Mesothelial cell of epicardium (in vitro differentiated cells): Measurements from ENCODE around the gene LRRC40. TPM values are rescaled to one million over a fixed set of nuclear protein-coding genes. Genes with fewer than 3 reads are reported as not detected.
A peak's percentile ranks its signal among the peaks of the same experiment; 100 is the strongest.

Experiments
- DNase-seq, 2 experiments: peaks; one replicate each; pipeline ENCODE4 v3.0.0; 2021; ENCODE audit warnings: low spot score in 2 of 2; ENCODE audit not compliant: unreplicated experiment in 2 of 2
- H3K27ac Mint-ChIP-seq: 2 replicates; pipeline ENCODE4 v1.8.0; 2021; ENCODE audit warnings: mixed read lengths
- H3K27me3 Mint-ChIP-seq: 2 replicates; pipeline ENCODE4 v1.8.0; 2021; ENCODE audit warnings: low read depth, mixed read lengths
- H3K36me3 Mint-ChIP-seq: 2 replicates; pipeline ENCODE4 v1.8.0; 2021; ENCODE audit warnings: mixed read lengths
- H3K4me1 Mint-ChIP-seq: 2 replicates; pipeline ENCODE4 v1.8.0; 2021; ENCODE audit warnings: mixed read lengths
- H3K4me3 Mint-ChIP-seq: 2 replicates; pipeline ENCODE4 v1.8.0; 2021; ENCODE audit warnings: mild to moderate bottlenecking, moderate library complexity, mixed read lengths
- H3K9me3 Mint-ChIP-seq: 2 replicates; pipeline ENCODE4 v1.8.0; 2021; ENCODE audit warnings: mixed read lengths
- CTCF ChIP-seq: fragments of 200-600 bp; sonication (generic); IDR thresholded peaks from one replicate; pipeline ENCODE4 v1.5.0; 2021; ENCODE audit warnings: antibody characterized with exemption; ENCODE audit not compliant: unreplicated experiment
- total RNA-seq: library from RNA; stranded (reverse); gene quantifications from 3 replicates; pipeline ENCODE4 v1.2.1, GENCODE V29; 2021

Gene LRRC40
- total RNA-seq, 1 donor from 2014 or later: 17.9 TPM

- no peak overlapping the region for H3K4me3 Mint-ChIP-seq
- no peaks in the 10 kb centered on the region for H3K27me3 Mint-ChIP-seq
- H3K4me1 Mint-ChIP-seq: peaks cover 10% of the 10 kb centered on the region
- no peaks in the 10 kb centered on the region for H3K36me3 Mint-ChIP-seq
- no peak for TF ChIP-seq CTCF
- DNase-seq: no peak
- H3K9me3 Mint-ChIP-seq: no peaks in the 10 kb centered on the region
- H3K27ac Mint-ChIP-seq: peak overlapping the region; percentile 34
These were observed 63.3 kb downstream of the LRRC40 start for GRCh38 chr1:70142075-70142474.

- H3K4me3 Mint-ChIP-seq: no peak overlapping the region
- H3K4me1 Mint-ChIP-seq: peaks cover 10% of the 10 kb centered on the region
- H3K36me3 Mint-ChIP-seq: no peaks in the 10 kb centered on the region
- DNase-seq: no peak
- no peaks in the 10 kb centered on the region for H3K27me3 Mint-ChIP-seq
- no peak overlapping the region for H3K27ac Mint-ChIP-seq
- TF ChIP-seq CTCF: no peak
- H3K9me3 Mint-ChIP-seq: no peaks in the 10 kb centered on the region
These were observed 64.5 kb downstream of the LRRC40 start for GRCh38 chr1:70140894-70141293.

- H3K4me3 Mint-ChIP-seq: no peak overlapping the region
These were observed 65.0 kb downstream of the LRRC40 start for GRCh38 chr1:70140343-70140742.

GRCh38 chr1:70134148-70134547 lies 71.2 kb downstream of the LRRC40 start:
- no peaks in the 10 kb centered on the region for H3K27me3 Mint-ChIP-seq
- H3K36me3 Mint-ChIP-seq: no peaks in the 10 kb centered on the region
- no peaks in the 10 kb centered on the region for H3K9me3 Mint-ChIP-seq
- no peak overlapping the region for H3K27ac Mint-ChIP-seq
- no peak overlapping the region for H3K4me3 Mint-ChIP-seq
- TF ChIP-seq CTCF: no peak
- no peak for DNase-seq
- no peaks in the 10 kb centered on the region for H3K4me1 Mint-ChIP-seq

More at GRCh38 chr1:70140343-70140742, 65.0 kb downstream of the LRRC40 start:
- Mint-ChIP-seq H3K27me3 (no peaks in the 10 kb centered on the region), H3K36me3 (no peaks in the 10 kb centered on the region), H3K4me1 (peaks cover 10% of the 10 kb centered on the region), H3K27ac (peak overlapping the region; percentile 20), H3K9me3 (no peaks in the 10 kb centered on the region)
- TF ChIP-seq CTCF: no peak
- no peak for DNase-seq

- Mint-ChIP-seq H3K4me1 (no peaks in the 10 kb centered on the region), H3K4me3 (no peak overlapping the region), H3K27me3 (peaks cover 9% of the 10 kb centered on the region), H3K27ac (no peak overlapping the region), H3K36me3 (no peaks in the 10 kb centered on the region), H3K9me3 (no peaks in the 10 kb centered on the region)
- no peak for TF ChIP-seq CTCF
- DNase-seq: no peak
These were observed 88.3 kb downstream of the LRRC40 start for GRCh38 chr1:70117046-70117445.

GRCh38 chr1:70115315-70115714 lies 90.1 kb downstream of the LRRC40 start:
- no peak for TF ChIP-seq CTCF
- no peak for DNase-seq
- H3K27ac Mint-ChIP-seq: no peak overlapping the region
- no peaks in the 10 kb centered on the region for H3K36me3 Mint-ChIP-seq
- no peaks in the 10 kb centered on the region for H3K9me3 Mint-ChIP-seq
- H3K27me3 Mint-ChIP-seq: peaks cover 9% of the 10 kb centered on the region
- no peaks in the 10 kb centered on the region for H3K4me1 Mint-ChIP-seq
- H3K4me3 Mint-ChIP-seq: no peak overlapping the region
